ENCODE results near the gene ARHGEF26.
"Not testable (repeated sequence)": the region's sequence is repeated elsewhere in the genome, so short reads cannot be mapped to it uniquely, and the experiment has no call there.

ARHGEF26 gene

DNA sequence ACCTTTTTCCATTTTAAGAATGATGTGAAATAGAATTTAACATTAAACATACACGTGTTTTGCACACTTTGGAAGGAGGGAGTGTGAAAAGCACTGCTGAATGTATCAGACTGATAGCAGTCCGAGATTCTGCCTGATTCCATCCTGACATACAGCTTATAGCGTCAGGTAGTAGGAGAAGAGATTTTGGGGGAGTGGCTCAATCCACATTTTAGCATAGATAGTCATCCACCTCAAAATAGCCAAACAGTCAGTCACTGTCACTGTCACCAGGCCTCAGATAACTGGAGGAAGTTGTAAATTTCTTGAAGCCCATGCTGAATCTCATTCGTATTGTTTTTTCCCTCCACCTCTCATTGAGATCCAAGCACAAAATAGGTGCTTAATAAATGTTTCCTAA, 35.4 kb upstream of the ARHGEF26 start:
- Histone ChIP-seq H3K4me3 (ENCODE audit: low read depth in 1 of 2, low read length in 1 of 2) (no peak overlapping the region), H3K9me3 (no peaks in the 10 kb centered on the region), H3K27ac (no peak overlapping the region), H3K36me3 (no peaks in the 10 kb centered on the region), H3K4me1 (ENCODE audit: control insufficient read depth in 1 of 2, insufficient read depth in 1 of 2, low read depth in 1 of 2, low read length in 1 of 2) (no peaks in the 10 kb centered on the region), H3K27me3 (no peaks in the 10 kb centered on the region)
- TF ChIP-seq, protein P1, sequence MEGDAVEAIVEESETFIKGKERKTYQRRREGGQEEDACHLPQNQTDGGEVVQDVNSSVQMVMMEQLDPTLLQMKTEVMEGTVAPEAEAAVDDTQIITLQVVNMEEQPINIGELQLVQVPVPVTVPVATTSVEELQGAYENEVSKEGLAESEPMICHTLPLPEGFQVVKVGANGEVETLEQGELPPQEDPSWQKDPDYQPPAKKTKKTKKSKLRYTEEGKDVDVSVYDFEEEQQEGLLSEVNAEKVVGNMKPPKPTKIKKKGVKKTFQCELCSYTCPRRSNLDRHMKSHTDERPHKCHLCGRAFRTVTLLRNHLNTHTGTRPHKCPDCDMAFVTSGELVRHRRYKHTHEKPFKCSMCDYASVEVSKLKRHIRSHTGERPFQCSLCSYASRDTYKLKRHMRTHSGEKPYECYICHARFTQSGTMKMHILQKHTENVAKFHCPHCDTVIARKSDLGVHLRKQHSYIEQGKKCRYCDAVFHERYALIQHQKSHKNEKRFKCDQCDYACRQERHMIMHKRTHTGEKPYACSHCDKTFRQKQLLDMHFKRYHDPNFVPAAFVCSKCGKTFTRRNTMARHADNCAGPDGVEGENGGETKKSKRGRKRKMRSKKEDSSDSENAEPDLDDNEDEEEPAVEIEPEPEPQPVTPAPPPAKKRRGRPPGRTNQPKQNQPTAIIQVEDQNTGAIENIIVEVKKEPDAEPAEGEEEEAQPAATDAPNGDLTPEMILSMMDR (IDR thresholded peaks at IDR 0.05): no peak

DNA sequence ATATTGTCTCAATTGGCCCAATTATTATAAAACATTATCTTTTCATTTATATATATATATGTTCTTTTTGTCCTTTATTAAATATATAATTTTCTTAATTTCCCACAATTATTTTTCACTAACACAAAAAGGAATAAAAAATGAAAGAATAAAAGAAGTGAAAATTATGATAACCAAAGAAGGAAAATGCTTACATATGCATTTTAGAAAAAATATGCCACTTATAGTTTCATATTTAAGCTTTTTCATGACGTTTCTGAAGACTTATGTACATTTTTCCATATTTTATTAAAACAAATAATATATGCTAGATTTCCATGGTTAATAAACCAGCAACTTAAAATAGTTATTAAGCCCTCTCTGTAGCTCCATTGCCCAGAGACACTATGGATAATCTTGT, 34.9 kb upstream of the ARHGEF26 start:
- no peaks in the 10 kb centered on the region for H3K9me3 ChIP-seq
- TF ChIP-seq, protein P1 (IDR thresholded peaks at IDR 0.05): no peak
- no peak overlapping the region for H3K27ac ChIP-seq
- no peaks in the 10 kb centered on the region for H3K36me3 ChIP-seq
- H3K4me1 ChIP-seq (ENCODE audit: control insufficient read depth in 1 of 2, insufficient read depth in 1 of 2, low read depth in 1 of 2, low read length in 1 of 2): no peaks in the 10 kb centered on the region
- H3K4me3 ChIP-seq (ENCODE audit: low read depth in 1 of 2, low read length in 1 of 2): no peak overlapping the region
- H3K27me3 ChIP-seq: no peaks in the 10 kb centered on the region

DNA sequence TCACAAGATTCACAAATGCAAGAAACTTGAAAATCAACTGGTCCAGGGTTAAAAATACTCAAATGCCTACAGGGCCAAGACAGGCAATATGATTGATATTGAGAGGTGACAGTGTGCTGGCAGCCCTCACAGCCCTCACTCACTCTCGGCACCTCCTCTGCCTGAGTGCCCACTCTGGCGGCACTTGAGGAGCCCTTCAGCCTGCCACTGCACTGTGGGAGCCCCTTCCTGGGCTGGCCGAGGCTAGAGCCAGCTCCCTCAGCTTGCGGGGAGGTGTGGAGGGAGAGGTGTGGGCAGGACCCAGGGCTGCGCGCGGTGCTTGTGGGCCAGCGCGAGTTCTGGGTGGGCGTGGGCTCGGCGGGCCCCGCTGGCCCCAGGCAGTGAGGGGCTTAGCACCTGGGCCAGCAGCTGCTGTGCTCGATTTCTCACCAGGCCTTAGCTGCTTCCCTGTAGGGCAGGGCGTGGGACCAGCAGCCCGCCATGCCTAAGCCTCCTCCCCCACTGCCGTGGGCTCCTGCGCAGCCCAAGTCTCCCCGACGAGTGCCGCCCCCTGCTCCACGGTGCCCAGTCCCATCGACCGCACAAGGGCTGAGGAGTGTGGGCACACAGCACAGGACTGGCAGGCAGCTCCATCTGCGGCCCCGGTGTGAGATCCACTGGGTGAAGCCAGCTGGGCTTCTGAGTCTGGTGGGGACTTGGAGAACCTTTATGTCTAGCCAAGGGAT, 33.3 kb upstream of the ARHGEF26 start:
- not testable (repeated sequence) for H3K4me3 ChIP-seq (ENCODE audit: low read depth in 1 of 2, low read length in 1 of 2); H3K27ac ChIP-seq; H3K27me3 ChIP-seq; H3K36me3 ChIP-seq; H3K9me3 ChIP-seq; H3K4me1 ChIP-seq (ENCODE audit: control insufficient read depth in 1 of 2, insufficient read depth in 1 of 2, low read depth in 1 of 2, low read length in 1 of 2)

DNA sequence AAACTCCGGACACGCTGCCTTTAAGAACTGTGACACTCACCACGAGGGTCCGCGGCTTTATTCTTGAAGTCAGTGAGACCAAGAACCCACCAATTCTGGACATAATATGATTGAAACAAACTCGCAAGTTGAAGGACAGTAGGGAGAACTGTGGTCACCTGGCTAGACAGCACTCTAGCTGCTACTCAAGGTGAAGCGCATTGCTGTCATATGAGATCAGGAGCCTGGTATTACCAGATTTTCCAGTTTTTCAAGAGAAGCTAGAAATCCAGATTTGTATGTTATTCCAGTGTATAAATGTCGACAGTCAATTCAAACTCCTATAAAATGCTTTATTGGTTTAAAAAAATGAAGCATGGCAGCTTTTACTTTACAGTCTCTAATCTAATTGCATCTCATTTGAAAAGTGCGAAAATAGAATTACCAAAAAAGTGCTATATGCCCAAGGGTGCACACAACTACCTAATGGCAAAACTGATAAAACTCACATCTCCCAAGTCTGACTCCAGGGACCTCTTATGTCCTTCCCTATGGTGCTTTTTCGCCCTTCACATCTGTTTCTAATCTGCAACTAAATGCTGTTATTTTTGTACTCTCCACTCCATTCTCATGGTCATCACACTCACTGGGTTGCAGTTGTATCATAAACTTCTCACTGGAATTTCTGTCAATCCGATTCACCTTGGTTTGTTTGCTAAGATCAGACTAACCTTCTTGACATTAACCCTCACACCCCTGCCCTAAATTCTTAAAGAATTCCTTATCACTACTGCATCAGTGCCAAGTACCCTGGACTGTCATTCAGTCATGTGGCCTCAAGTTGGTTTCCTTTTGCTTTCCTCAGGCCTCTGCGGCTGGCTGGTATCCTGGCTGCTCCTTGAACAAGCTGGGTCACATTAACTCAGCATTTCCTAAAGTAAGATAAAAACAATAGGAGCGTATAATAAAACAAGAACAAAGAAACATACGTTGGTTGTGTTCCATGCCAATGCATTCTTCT, 31.5 kb upstream of the ARHGEF26 start:
- H3K27me3 ChIP-seq: no peaks in the 10 kb centered on the region
- no peaks in the 10 kb centered on the region for H3K9me3 ChIP-seq
- no peaks in the 10 kb centered on the region for H3K4me1 ChIP-seq (ENCODE audit: control insufficient read depth in 1 of 2, insufficient read depth in 1 of 2, low read depth in 1 of 2, low read length in 1 of 2)
- no peak overlapping the region for H3K27ac ChIP-seq
- H3K36me3 ChIP-seq: no peaks in the 10 kb centered on the region
- TF ChIP-seq, protein P1 (IDR thresholded peaks at IDR 0.05): no peak
- H3K4me3 ChIP-seq (ENCODE audit: low read depth in 1 of 2, low read length in 1 of 2): no peak overlapping the region

DNA sequence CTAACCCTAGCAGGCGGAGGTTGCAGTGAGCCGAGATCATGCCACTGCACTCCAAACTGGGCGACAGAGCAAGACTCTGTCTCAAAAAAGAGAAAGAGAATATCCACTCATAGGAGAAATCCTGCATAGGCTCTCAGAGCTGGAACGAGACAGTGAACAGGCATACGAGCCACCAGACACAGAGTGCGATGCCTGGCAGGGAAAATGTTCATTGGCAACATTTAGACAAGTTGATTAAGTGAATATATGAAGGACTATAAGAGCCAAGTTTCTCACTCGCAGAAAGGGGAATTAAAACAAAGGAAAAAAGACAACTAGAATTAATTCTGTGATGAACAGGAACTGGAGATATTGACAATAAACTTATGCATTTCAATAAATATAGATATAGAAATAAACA, 27.1 kb upstream of the ARHGEF26 start:
- H3K9me3 ChIP-seq: no peaks in the 10 kb centered on the region
- TF ChIP-seq, protein P1 (IDR thresholded peaks at IDR 0.05): no peak
- no peaks in the 10 kb centered on the region for H3K4me1 ChIP-seq (ENCODE audit: control insufficient read depth in 1 of 2, insufficient read depth in 1 of 2, low read depth in 1 of 2, low read length in 1 of 2)
- no peak overlapping the region for H3K27ac ChIP-seq
- no peaks in the 10 kb centered on the region for H3K27me3 ChIP-seq
- H3K4me3 ChIP-seq (ENCODE audit: low read depth in 1 of 2, low read length in 1 of 2): no peak overlapping the region
- H3K36me3 ChIP-seq: no peaks in the 10 kb centered on the region
